ENCODE data around the gene FAM114A1. TPM values are rescaled to one million over a fixed set of nuclear protein-coding genes. Genes with fewer than 3 reads are reported as not detected.
"Not testable (repeated sequence)": the region's sequence is repeated elsewhere in the genome, so short reads cannot be mapped to it uniquely, and the experiment has no call there.

FAM114A1 gene
- total and polyA plus RNA-seq, 7 experiments from 2014 or later: 0.56 to 0.83 (median 0.64) TPM; not detected in 4

GRCh38 chr4:38957261-38957815, 89.7 kb downstream of the FAM114A1 start:
- peaks cover 0 to 48% (median 3%) of the 10 kb centered on the region in 5 donors for H3K36me3 Mint-ChIP-seq
- Histone ChIP-seq H3K4me1 (ENCODE audit: control insufficient read depth in 2 of 2, insufficient read depth in 2 of 2, low read length in 2 of 2) (no peaks in the 10 kb centered on the region), H3K36me3 (ENCODE audit: control insufficient read depth in 2 of 3, insufficient read depth in 3 of 3, low read length in 3 of 3) (no peaks in the 10 kb centered on the region), H3K4me3 (ENCODE audit: low read length) (no peak overlapping the region), H3K9me3 (ENCODE audit: control insufficient read depth in 2 of 3, low read length in 3 of 3) (no peaks in the 10 kb centered on the region), H3K27me3 (ENCODE audit: control insufficient read depth in 2 of 2, insufficient read depth in 2 of 2, low read length in 2 of 2) (no peaks in the 10 kb centered on the region), H3K27ac (ENCODE audit: low read depth, low read length) (no peak overlapping the region)
- no peak for ATAC-seq
- H3K27ac Mint-ChIP-seq: peak overlapping the region in 3 of 9 donors; percentile 27 to 98 (median 93)
- H3K4me1 Mint-ChIP-seq: peaks cover 2 to 52% (median 6%) of the 10 kb centered on the region in 7 donors
- DNase-seq: peak in 1 of 9 donors; percentile 72
- H3K4me3 Mint-ChIP-seq: peak overlapping the region in 2 of 10 donors; percentile 60 to 70
- POLR2A ChIA-PET: no interaction called here
- H3K9me3 Mint-ChIP-seq: peaks cover 0 to 28% (median 6%) of the 10 kb centered on the region in 11 donors
- peaks cover 0 to 6% (median 5%) of the 10 kb centered on the region in 5 donors for H3K27me3 Mint-ChIP-seq
- CTCF ChIA-PET: interaction anchor here (1.2 kb wide), 1 partner anchor 198 kb away, joined by 3 read pairs; no protein-coding TSS in a partner anchor
- intact Hi-C loops (cut with micrococcal nuclease): loop anchor here in 1 of 2 donors (1.0 kb wide), 1 partner anchor 8 kb away; no protein-coding TSS in a partner anchor

GRCh38 chr4:38957893-38958292, 90.3 kb downstream of the FAM114A1 start:
- intact Hi-C loops (cut with micrococcal nuclease): loop anchor here in 1 of 2 donors (1.0 to 2.0 kb wide), 2 partner anchors 9 to 87 kb away; no protein-coding TSS in a partner anchor
- Histone ChIP-seq H3K9me3 (ENCODE audit: control insufficient read depth in 2 of 3, low read length in 3 of 3) (no peaks in the 10 kb centered on the region), H3K4me3 (ENCODE audit: low read length) (no peak overlapping the region), H3K4me1 (ENCODE audit: control insufficient read depth in 2 of 2, insufficient read depth in 2 of 2, low read length in 2 of 2) (no peaks in the 10 kb centered on the region), H3K27ac (ENCODE audit: low read depth, low read length) (no peak overlapping the region), H3K27me3 (ENCODE audit: control insufficient read depth in 2 of 2, insufficient read depth in 2 of 2, low read length in 2 of 2) (no peaks in the 10 kb centered on the region), H3K36me3 (ENCODE audit: control insufficient read depth in 2 of 3, insufficient read depth in 3 of 3, low read length in 3 of 3) (no peaks in the 10 kb centered on the region)
- DNase-seq (no peak), ATAC-seq (no peak)
- Mint-ChIP-seq H3K27ac (peak overlapping the region in 2 of 9 donors; percentile 93 to 98), H3K36me3 (peaks cover 0 to 50% (median 3%) of the 10 kb centered on the region in 5 donors), H3K4me3 (peak overlapping the region in 2 of 10 donors; percentile 39 to 70), H3K27me3 (peaks cover 0 to 6% (median 5%) of the 10 kb centered on the region in 5 donors), H3K4me1 (peaks cover 2 to 51% (median 6%) of the 10 kb centered on the region in 7 donors), H3K9me3 (peaks cover 0 to 28% (median 6%) of the 10 kb centered on the region in 11 donors)
- ChIA-PET POLR2A (no interaction called here), CTCF (interaction anchor here (1.1 to 1.2 kb wide), 2 partner anchors 8 to 198 kb away, joined by 3 to 4 read pairs; no protein-coding TSS in a partner anchor)

- Mint-ChIP-seq H3K9me3 (peaks cover 0 to 28% (median 6%) of the 10 kb centered on the region in 11 donors), H3K27ac (peak overlapping the region in 2 of 9 donors; percentile 93 to 98), H3K36me3 (peaks cover 0 to 51% (median 4%) of the 10 kb centered on the region in 5 donors), H3K4me3 (peak overlapping the region in 2 of 10 donors; percentile 25 to 65), H3K27me3 (peaks cover 0 to 3% (median 2%) of the 10 kb centered on the region in 5 donors), H3K4me1 (peaks cover 2 to 49% (median 6%) of the 10 kb centered on the region in 7 donors)
- Histone ChIP-seq H3K27me3 (ENCODE audit: control insufficient read depth in 2 of 2, insufficient read depth in 2 of 2, low read length in 2 of 2) (no peaks in the 10 kb centered on the region), H3K4me3 (ENCODE audit: low read length) (no peak overlapping the region), H3K36me3 (ENCODE audit: control insufficient read depth in 2 of 3, insufficient read depth in 3 of 3, low read length in 3 of 3) (no peaks in the 10 kb centered on the region), H3K27ac (ENCODE audit: low read depth, low read length) (no peak overlapping the region), H3K4me1 (ENCODE audit: control insufficient read depth in 2 of 2, insufficient read depth in 2 of 2, low read length in 2 of 2) (no peaks in the 10 kb centered on the region), H3K9me3 (ENCODE audit: control insufficient read depth in 2 of 3, low read length in 3 of 3) (no peaks in the 10 kb centered on the region)
- ATAC-seq (no peak), DNase-seq (peak in 1 of 9 donors; percentile 19)
- intact Hi-C loops (cut with micrococcal nuclease): loop anchor here in 1 of 2 donors (2.0 kb wide), 1 partner anchor 86 kb away; no protein-coding TSS in a partner anchor
- POLR2A ChIA-PET: interaction anchor here (0.7 kb wide), 1 partner anchor 35 kb away, joined by 3 read pairs; no protein-coding TSS in a partner anchor
- CTCF ChIA-PET: interaction anchor here (1.1 to 1.2 kb wide), 2 partner anchors 9 to 199 kb away, joined by 3 to 4 read pairs; no protein-coding TSS in a partner anchor
Measured at GRCh38 chr4:38958453-38959190, 91.0 kb downstream of the FAM114A1 start.

GRCh38 chr4:38959248-38959647, 91.6 kb downstream of the FAM114A1 start:
- intact Hi-C loops (cut with micrococcal nuclease): loop anchor here in 1 of 2 donors (2.0 kb wide), 1 partner anchor 86 kb away; no protein-coding TSS in a partner anchor
- H3K27me3 Mint-ChIP-seq; H3K27ac ChIP-seq (ENCODE audit: low read depth, low read length); ATAC-seq; DNase-seq; H3K4me3 ChIP-seq (ENCODE audit: low read length); H3K27me3 ChIP-seq (ENCODE audit: control insufficient read depth in 2 of 2, insufficient read depth in 2 of 2, low read length in 2 of 2); H3K9me3 ChIP-seq (ENCODE audit: control insufficient read depth in 2 of 3, low read length in 3 of 3); H3K4me1 ChIP-seq (ENCODE audit: control insufficient read depth in 2 of 2, insufficient read depth in 2 of 2, low read length in 2 of 2); H3K36me3 ChIP-seq (ENCODE audit: control insufficient read depth in 2 of 3, insufficient read depth in 3 of 3, low read length in 3 of 3): not testable (repeated sequence)
- Mint-ChIP-seq H3K27ac (peak overlapping the region in 2 of 9 donors; percentile 42 to 70), H3K4me3 (peak overlapping the region in 1 of 10 donors; percentile 21), H3K9me3 (peaks cover 0 to 31% (median 6%) of the 10 kb centered on the region in 11 donors), H3K36me3 (peaks cover 0 to 56% (median 8%) of the 10 kb centered on the region in 5 donors), H3K4me1 (peaks cover 2 to 49% (median 6%) of the 10 kb centered on the region in 7 donors)
- POLR2A ChIA-PET: interaction anchor here (0.7 kb wide), 1 partner anchor 35 kb away, joined by 3 read pairs; no protein-coding TSS in a partner anchor
- CTCF ChIA-PET: interaction anchor here (0.7 kb wide), 1 partner anchor 214 kb away, joined by 3 read pairs; no protein-coding TSS in a partner anchor

- ChIA-PET CTCF (no interaction called here), POLR2A (interaction anchor here (1.3 kb wide), 1 partner anchor 15 kb away, joined by 3 read pairs; no protein-coding TSS in a partner anchor)
- H3K4me1 Mint-ChIP-seq: peaks cover 0 to 26% (median 6%) of the 10 kb centered on the region in 7 donors
- Histone ChIP-seq H3K4me1 (ENCODE audit: control insufficient read depth in 2 of 2, insufficient read depth in 2 of 2, low read length in 2 of 2) (peaks cover 0 to 3% of the 10 kb centered on the region in 2 donors), H3K36me3 (ENCODE audit: control insufficient read depth in 2 of 3, insufficient read depth in 3 of 3, low read length in 3 of 3) (peaks cover 0 to 19% (median 0%) of the 10 kb centered on the region in 3 experiments), H3K27me3 (ENCODE audit: control insufficient read depth in 2 of 2, insufficient read depth in 2 of 2, low read length in 2 of 2) (no peaks in the 10 kb centered on the region), H3K27ac (ENCODE audit: low read depth, low read length) (no peak overlapping the region), H3K9me3 (ENCODE audit: control insufficient read depth in 2 of 3, low read length in 3 of 3) (no peaks in the 10 kb centered on the region), H3K4me3 (ENCODE audit: low read length) (no peak overlapping the region)
- peaks cover 0 to 18% (median 6%) of the 10 kb centered on the region in 11 donors for H3K9me3 Mint-ChIP-seq
- intact Hi-C loops (cut with micrococcal nuclease): no loop called here
- DNase-seq: no peak
- peaks cover 11 to 80% (median 36%) of the 10 kb centered on the region in 5 donors for H3K36me3 Mint-ChIP-seq
- H3K27me3 Mint-ChIP-seq: no peaks in the 10 kb centered on the region
- H3K4me3 Mint-ChIP-seq: no peak overlapping the region
- peak overlapping the region in 2 of 9 donors; percentile 30 to 85 for H3K27ac Mint-ChIP-seq
- ATAC-seq: no peak
Measured at GRCh38 chr4:38964942-38965775, 97.6 kb downstream of the FAM114A1 start.

Measured in naive thymus-derived CD4-positive, alpha-beta T cell (primary cell).